SK-N-MC (cell line): ENCODE data around the gene DPM2.

Experiments
- EZH2 ChIP-seq: fragments of 200-600 bp; sonication (generic); IDR thresholded peaks from one replicate; pipeline ENCODE4 v1.6.1; 2017; ENCODE audit warnings: antibody characterized with exemption
- POLR2AphosphoS5 ChIP-seq: IDR thresholded peaks from 2 replicates; pipeline ENCODE4 v1.6.1; 2012; ENCODE audit warnings: mild to moderate bottlenecking, low read depth, low read length, borderline replicate concordance

DNA sequence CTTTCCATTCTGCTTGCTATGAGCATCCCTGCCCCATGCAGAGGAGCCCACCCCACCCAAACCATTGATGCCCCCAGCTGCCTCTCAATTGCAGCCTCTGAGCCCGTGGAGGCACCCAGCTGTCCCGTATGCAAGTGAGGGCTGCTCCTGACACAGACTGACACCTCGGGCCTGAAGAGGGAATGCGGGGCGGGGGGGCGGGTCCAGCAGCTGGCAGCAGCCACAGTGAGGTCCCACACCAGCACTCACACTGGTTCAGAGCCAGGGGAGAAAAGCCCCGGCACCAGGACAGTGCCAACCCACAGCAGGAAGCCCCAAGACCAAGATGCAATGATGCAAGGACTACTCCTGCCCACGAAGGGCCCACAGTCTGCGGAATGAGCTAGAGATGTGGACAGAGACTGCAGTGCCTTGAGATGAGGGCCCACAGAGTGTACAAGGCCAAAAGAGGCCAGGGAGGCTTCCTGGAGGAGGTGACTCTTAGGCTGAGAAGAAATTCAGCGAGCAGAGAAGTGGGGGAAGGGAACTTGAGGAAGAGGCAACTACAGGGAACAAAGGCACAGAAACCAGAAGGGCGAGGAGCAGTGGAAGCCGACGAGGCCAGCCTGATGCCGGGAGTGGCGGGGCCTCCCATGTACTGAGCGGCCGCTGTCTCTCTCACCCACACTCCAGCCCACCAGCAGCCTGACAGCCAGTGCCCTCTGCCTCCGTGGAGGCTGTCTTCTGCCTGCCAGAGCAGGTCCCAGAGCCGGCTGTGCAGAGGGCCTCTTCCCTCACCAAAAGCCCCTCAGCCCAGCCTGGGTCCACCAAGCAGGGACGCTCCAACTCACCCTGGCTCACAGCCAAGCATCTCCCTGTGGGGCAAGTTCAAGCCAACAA is 33.9 kb upstream of the DPM2 start:
- TF ChIP-seq EZH2 (no peak), POLR2AphosphoS5 (no peak)
